Ishikawa (cell line): ENCODE results near the gene CHMP5.
A peak's percentile ranks its signal among the peaks of the same experiment; 100 is the strongest.

Experiments used
- CEBPB ChIP-seq: IDR thresholded peaks from 2 replicates; pipeline ENCODE4 v1.6.1; 2012
- CREB1 ChIP-seq: IDR thresholded peaks from 2 replicates; pipeline ENCODE4 v1.6.1; 2012; ENCODE audit warnings: low read depth
- EGR1 ChIP-seq: IDR thresholded peaks from 2 replicates; pipeline ENCODE4 v1.6.1; 2012
- EP300 ChIP-seq: IDR thresholded peaks from 2 replicates; pipeline ENCODE4 v1.6.1; 2012; ENCODE audit warnings: borderline replicate concordance
- FOXM1 ChIP-seq: IDR thresholded peaks from 2 replicates; pipeline ENCODE4 v1.6.1; 2012; ENCODE audit warnings: low read depth, borderline replicate concordance
- MAX ChIP-seq: IDR thresholded peaks from 2 replicates; pipeline ENCODE4 v1.6.1; 2012
- NFIC ChIP-seq: IDR thresholded peaks from 2 replicates; pipeline ENCODE4 v1.6.1; 2012
- RAD21 ChIP-seq: IDR thresholded peaks from 2 replicates; pipeline ENCODE4 v1.6.1; 2012; ENCODE audit warnings: low read depth
- REST ChIP-seq: IDR thresholded peaks from 2 replicates; pipeline ENCODE4 v1.6.1; 2012; ENCODE audit warnings: low read depth, mild to moderate bottlenecking
- TAF1 ChIP-seq: IDR thresholded peaks from 2 replicates; pipeline ENCODE4 v1.6.1; 2012; ENCODE audit warnings: low read depth, mild to moderate bottlenecking
- TCF12 ChIP-seq: IDR thresholded peaks from 2 replicates; pipeline ENCODE4 v1.6.1; 2012; ENCODE audit warnings: low read depth
- TEAD4 ChIP-seq: IDR thresholded peaks from 2 replicates; pipeline ENCODE4 v1.6.1; 2012
- USF1 ChIP-seq: IDR thresholded peaks from 2 replicates; pipeline ENCODE4 v1.6.1; 2012
- YY1 ChIP-seq: IDR thresholded peaks from 2 replicates; pipeline ENCODE4 v1.6.1; 2012; ENCODE audit warnings: low read depth
- ZBTB7A ChIP-seq: IDR thresholded peaks from 2 replicates; pipeline ENCODE4 v1.6.1; 2012; ENCODE audit warnings: low read depth

The CHMP5 gene

GRCh38 chr9:33315371-33315770, 50.5 kb downstream of the CHMP5 start:
- TF ChIP-seq NFIC (no peak), MAX (no peak), TAF1 (no peak), ZBTB7A (no peak)

- TF ChIP-seq ZBTB7A (no peak), CREB1 (no peak), YY1 (no peak), TCF12 (no peak), EGR1 (no peak)
These were observed 53.4 kb downstream of the CHMP5 start for GRCh38 chr9:33318225-33318624.

- TF ChIP-seq FOXM1 (no peak), TCF12 (no peak), REST (no peak), YY1 (no peak), CEBPB (no peak), TAF1 (no peak), NFIC (no peak), MAX (no peak)
These were observed 53.9 kb downstream of the CHMP5 start for GRCh38 chr9:33318781-33319180.

- TF ChIP-seq TAF1 (no peak), CEBPB (no peak), MAX (no peak), NFIC (no peak), EGR1 (no peak), EP300 (no peak), USF1 (no peak), REST (no peak), RAD21 (no peak), YY1 (no peak)
These were observed 55.4 kb downstream of the CHMP5 start for GRCh38 chr9:33320230-33320567.

- peak; percentile 86 for TF ChIP-seq EGR1
- TF ChIP-seq CREB1, result no peak
- no peak for TF ChIP-seq REST
- TF ChIP-seq USF1, result no peak
- TF ChIP-seq CEBPB, result peak; percentile 98
- TF ChIP-seq TAF1, result no peak
- TF ChIP-seq TEAD4, result peak; percentile 65
- peak; percentile 84 for TF ChIP-seq NFIC
- TF ChIP-seq MAX, result 0 out of 2 replicates have a peak, but pooled peaks have one; percentile 27
- TF ChIP-seq YY1, result no peak
- TF ChIP-seq TCF12, result peak; percentile 50; the same call in 1 of the 2 replicates
- peak; percentile 70; the same call in 1 of the 2 replicates for TF ChIP-seq EP300
- TF ChIP-seq FOXM1, result peak; percentile 57
- 0 out of 2 replicates have a peak, but pooled peaks have one; percentile 1 for TF ChIP-seq RAD21
These were observed 55.9 kb downstream of the CHMP5 start for GRCh38 chr9:33320568-33321261.
